HG03565 (cell line): ENCODE measurements around the gene DKK3.
A peak's percentile ranks its signal among the peaks of the same experiment; 100 is the strongest.
"Not testable (repeated sequence)": the region's sequence is repeated elsewhere in the genome, so short reads cannot be mapped to it uniquely, and the experiment has no call there.

Experiments
- ATAC-seq: cut with Tn5 transposase; IDR thresholded peaks from one replicate; pipeline ENCODE4 v1.9.1; 2021; ENCODE audit warnings: mild to moderate bottlenecking, moderate library complexity; ENCODE audit not compliant: unreplicated experiment

The DKK3 gene

DNA sequence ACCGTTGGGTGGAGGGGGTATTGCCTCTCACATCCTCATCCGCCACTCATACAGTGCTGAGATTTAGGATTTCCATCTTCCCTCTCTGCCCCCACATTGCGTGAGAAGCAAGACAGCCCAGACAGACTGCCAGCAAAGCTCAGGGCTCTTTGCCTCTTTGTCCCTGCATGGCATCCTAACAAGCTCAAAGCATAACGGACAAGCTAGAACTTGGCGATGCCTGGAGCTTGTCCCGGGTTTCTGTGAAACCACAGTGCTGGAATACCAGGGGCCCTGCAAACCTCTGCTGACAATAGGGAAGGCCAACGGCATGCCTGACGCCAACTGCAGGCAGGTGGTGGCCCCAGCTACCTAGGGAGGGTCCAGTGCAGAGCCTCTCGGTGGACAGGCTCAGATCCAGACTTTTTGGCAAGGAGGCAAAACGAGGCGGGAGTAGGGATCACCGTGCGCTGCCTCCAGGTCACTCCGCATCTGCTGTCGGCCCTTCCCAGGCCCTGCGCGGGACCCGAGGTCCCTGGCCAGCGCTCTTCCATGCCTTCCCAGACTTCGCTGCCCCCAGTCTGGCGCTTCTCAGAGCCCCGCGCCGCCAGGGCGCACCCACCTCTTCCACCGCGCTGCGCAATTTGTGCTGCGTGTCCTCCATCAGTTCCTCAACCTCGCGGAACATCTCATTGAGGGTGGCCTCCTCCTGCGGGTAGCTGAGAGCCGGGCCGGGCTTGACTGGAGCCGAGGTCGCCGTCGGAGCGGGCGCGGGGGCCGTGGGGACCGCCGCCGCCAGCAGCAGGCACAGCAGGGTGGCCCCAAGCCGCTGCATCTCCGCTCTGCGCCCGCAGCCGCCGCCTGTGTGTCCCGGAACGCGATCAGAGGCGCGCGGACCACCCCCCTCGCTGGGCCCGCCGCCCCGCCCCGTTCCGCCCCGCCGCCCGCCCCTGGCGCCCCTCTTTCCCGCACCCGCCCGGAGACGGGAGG lies at the start of gene DKK3:
TSS of gene DKK3 (minus strand) at position 858 of the 969 bp plus-strand sequence. CDS start at position 814, 44 bp downstream.
- no peak for ATAC-seq

DNA sequence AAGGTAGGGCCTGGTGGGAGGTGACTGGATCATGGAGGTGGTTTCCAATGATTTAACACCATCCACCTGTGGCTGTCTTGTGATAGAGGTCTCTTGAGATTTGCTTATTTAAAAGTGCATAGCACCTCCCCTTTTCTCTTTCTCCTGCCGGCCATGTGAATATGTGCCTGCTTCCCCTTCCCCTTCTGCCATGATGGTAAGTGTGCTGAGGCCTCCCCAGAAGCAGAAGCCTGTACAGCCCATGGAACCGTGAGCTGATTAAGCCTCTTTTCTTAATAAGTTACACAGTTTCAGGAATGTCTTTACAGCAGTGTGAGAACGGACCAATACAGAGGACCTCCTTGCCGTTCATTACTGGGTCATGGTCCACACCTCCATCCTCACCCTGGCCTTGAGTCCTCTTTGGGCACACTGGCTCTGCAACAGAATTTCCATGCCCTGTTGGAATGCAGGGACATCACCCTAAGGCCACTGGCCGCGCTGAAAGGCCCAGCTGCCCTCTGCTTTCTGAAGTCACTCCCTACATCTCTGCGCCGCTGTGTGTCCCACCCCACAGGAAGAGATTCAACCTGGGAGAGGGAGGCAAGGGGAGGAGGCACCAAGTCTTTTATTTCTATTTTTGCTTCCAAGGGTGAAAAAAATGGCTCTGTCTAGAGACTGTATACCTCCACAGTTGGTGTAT lies 49.0 kb upstream of the DKK3 start:
- ATAC-seq = no peak

DNA sequence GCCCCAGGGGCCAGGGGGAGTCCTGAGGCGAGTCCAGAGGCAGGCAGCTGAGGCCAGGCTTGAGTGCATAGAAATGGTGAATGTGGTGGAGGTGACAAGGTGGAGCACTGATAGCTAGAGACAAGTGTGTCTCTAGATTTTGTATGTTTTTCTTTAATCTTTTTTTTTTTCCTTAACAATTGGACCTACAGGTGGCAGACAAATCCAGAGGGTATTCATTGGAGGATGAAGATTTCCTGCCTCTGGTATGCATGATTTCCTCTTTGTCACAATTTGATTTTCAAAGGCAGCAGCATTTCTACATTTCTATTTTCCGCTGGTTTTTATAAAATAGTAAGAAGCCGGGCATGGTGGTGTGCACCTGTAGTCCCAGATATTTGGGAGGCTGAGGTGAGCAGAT lies 47.7 kb upstream of the DKK3 start:
- ATAC-seq = no peak

DNA sequence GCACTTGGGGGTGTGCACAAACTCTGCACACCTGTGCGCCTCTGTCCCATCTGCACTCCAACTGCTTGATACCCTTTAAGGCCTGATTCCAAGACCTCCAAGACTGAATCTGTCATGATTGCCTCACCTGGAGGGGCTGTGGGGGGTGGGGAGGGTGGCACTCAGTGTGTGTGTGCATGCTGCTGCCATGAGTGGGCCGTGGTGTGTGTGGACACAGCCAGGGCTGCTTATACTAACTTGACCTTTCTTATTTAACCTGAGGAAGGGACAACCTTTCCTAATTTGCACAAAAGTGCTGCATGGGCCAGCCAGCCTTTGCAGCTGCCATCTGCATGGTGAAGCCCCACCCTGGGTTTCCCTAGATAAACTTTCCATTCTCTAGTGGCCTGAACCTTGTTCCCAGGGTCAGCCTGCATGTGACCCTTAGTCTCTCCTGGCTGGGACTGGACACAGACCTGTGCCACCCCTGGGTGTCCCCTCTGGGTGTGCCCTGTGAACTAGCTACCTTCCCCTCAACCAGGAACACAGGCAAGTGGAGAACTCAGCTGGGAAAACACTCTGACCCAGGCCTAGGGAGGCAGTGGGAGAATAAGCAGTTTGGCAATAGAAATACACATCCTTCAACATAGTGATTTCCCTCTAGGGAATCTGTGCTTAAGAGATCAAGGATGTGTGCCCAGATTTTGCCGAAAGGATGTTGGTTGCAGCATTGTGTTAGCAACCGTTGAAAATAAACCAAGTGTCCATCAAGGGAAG lies 45.4 kb upstream of the DKK3 start:
- no peak for ATAC-seq

- ATAC-seq = no peak
Measured at GRCh38 chr11:12052676-12053605, 44.5 kb upstream of the DKK3 start.

- ATAC-seq = no peak
Measured at GRCh38 chr11:12051287-12051662, 42.8 kb upstream of the DKK3 start.

DNA sequence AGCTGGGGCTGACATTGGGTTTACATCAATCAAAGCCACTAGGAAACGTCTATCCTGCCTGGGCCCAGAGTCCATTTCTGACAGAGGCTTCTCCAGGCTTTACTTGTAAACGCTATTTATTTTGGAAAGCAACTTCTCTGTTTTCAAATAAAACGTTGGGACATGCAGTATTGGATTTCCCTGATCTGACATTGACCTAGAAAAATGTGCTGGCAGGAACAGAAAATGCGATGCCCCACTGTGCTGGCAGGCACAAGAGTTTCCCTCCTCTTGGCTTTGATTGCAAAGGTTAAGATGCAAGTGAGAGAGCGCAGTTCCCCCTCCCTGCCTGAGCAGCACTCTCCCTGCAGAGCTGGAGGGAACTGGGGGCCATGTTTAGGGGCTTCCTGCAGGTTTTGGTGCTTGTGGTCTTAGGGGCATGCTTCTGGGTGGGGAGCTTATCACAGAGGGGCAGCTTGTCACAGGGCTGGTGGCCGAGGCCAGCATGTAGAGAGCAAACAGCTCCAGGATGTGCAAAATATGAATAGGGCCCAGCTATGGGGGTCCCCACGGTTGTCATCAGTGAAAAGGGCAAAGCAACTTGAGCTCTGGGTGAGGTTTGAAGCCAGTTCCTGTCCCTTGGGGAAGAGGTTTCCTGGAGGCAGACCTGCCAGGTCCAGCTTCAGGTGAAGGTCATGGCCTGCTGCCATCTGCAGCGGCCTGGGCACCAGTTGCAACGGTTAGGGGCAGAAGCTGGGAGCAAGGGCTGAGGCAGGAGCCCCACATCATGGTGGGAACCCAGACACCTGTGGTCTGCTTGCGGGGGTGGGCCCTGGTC lies 42.3 kb upstream of the DKK3 start:
- no peak for ATAC-seq

DNA sequence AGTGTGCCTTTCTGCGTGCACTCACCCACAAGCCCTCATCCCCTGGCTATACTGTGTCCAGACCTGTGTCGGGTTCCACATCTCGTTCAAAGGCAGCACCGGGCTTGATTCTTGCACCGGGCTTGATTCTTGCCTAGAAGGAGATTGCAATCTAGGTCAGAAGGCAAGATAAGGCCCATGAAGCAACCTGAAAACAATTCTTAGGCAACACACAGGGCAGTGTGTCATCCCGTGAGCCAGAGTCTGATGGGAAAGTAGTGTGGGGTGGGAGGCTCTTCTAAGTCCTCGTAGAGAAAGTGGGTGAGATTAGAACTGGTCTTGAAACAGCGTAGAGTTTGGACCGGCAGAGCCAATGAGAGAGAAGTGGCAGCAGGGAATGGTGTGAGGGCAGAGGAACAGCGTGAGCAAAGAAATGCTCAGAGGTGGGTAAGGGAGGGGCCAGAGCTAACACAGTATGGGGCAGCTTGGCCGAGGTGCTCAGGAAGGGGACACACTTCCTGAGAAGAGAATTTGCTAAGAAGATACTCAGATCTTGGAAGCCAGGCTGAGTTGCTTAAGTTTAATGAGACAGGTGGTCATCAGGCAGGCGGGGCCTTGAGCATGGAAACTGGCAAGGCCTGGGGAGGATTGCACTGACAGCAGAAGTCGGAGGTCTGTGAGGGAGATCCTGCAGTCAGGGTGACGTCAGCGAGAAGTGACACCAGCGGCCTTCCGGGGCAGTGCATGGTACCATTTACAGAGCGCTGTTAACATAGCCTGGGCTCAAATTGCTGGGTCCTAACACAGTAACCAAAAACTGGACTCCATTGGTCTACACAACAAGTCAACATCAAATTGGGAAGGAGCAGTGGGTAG lies 40.7 kb upstream of the DKK3 start:
- no peak for ATAC-seq

- no peak for ATAC-seq
Measured at GRCh38 chr11:12046636-12047236, 38.3 kb upstream of the DKK3 start.

GRCh38 chr11:12045914-12046635 lies 37.6 kb upstream of the DKK3 start:
- no peak for ATAC-seq

- ATAC-seq = no peak
Measured at GRCh38 chr11:12044799-12045198, 36.4 kb upstream of the DKK3 start.

GRCh38 chr11:12043959-12044791 lies 35.7 kb upstream of the DKK3 start:
- peak; percentile 67 for ATAC-seq

GRCh38 chr11:12043221-12043620 lies 34.8 kb upstream of the DKK3 start:
- ATAC-seq = no peak

- no peak for ATAC-seq
Measured at GRCh38 chr11:12042215-12042676, 33.8 kb upstream of the DKK3 start.

DNA sequence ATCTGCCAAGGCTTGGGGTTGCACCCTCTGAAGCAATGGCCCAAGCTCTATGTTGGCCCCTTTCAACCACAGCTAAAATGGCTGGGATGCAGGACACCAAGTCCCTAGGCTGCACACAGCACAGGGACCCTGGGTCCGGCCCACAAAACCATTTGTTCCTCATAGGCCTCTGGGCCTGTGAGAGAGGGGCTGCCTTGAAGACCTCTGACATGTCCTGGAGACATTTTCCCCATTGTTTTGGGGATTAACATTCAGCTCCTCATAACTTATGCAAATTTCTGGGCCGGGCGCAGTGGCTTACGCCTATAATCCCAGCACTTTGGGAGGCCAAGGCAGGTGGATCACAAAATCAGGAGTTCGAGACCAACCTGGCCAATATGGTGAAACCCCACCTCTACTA lies 32.3 kb upstream of the DKK3 start:
- not testable (repeated sequence) for ATAC-seq

DNA sequence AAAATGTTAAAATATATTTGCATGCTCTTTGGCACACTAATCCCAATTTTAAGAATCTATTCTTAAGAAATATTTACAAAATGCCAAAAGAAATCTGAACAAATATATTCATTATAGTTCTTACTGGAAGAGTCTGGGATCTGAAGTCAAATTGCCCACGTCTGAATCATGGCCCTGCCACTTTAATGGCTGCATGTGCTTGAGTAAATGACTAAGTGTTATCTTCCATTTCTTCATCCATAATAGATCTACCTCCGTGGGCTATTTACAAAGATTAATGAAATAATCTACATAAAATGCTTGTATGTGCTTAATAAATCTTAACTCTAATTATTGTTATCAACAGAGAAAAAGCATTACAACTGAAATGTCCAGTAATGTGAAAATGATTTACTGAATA lies 24.5 kb upstream of the DKK3 start:
- ATAC-seq = no peak
